GM12801 (cell line): Measurements from ENCODE around the gene FLNB.

Source experiments
- CTCF ChIP-seq: IDR thresholded peaks from one replicate; pipeline ENCODE4 v1.5.1; 2011; ENCODE audit warnings: control low read depth; ENCODE audit not compliant: insufficient read length; ENCODE audit errors: extremely low read depth

Gene FLNB

GRCh38 chr3:58104712-58105111 lies 96.5 kb downstream of the FLNB start:
- no peak for TF ChIP-seq CTCF

- TF ChIP-seq CTCF: no peak
These were observed 97.0 kb downstream of the FLNB start for GRCh38 chr3:58105196-58105595.

GRCh38 chr3:58106061-58106460 lies 97.8 kb downstream of the FLNB start:
- no peak for TF ChIP-seq CTCF

GRCh38 chr3:58106640-58107039 lies 98.4 kb downstream of the FLNB start:
- no peak for TF ChIP-seq CTCF

GRCh38 chr3:58107597-58107996 lies 99.4 kb downstream of the FLNB start:
- no peak for TF ChIP-seq CTCF

- no peak for TF ChIP-seq CTCF
These were observed 101.5 kb downstream of the FLNB start for GRCh38 chr3:58109752-58110151.

GRCh38 chr3:58111513-58112184 lies 103.4 kb downstream of the FLNB start:
- no peak for TF ChIP-seq CTCF
